Tibial nerve (tissue), 4 donors: ENCODE measurements around the gene MICB.

Source experiments
- CTCF ChIP-seq, 5 experiments: fragments of 200-600 bp in 3 of 5; fragments of 450-650 bp in 2 of 5; sonication (generic) in 3 of 5; IDR thresholded peaks; one replicate each; pipeline ENCODE4 v1.5.1; 2016 to 2019; ENCODE audit warnings: antibody characterized with exemption in 5 of 5, mild to moderate bottlenecking in 3 of 5, moderate library complexity in 2 of 5
- EP300 ChIP-seq, 2 donors: sonication (generic); formaldehyde crosslinking; IDR thresholded peaks; one replicate each; pipeline ENCODE4 v1.6.1; 2017; ENCODE audit warnings: antibody characterized with exemption in 2 of 2, mild to moderate bottlenecking in 1 of 2

GRCh38 chr6:31466466-31466865 is 31.5 kb upstream of the MICB start:
- TF ChIP-seq CTCF (IDR thresholded peaks at IDR 0.05) = no peak
- TF ChIP-seq EP300 (IDR thresholded peaks at IDR 0.05) = no peak
